Stimulated activated CD4-positive, alpha-beta T cell treated with anti-CD3 and anti-CD28 coated beads, Interleukin-12 subunit alpha, Interleukin-12 subunit beta, amount 100 ng/mL, for 24 hours (primary cell): ENCODE results near the gene MOBP.
"Not testable (repeated sequence)": the region's sequence is repeated elsewhere in the genome, so short reads cannot be mapped to it uniquely, and the experiment has no call there.

ENCODE experiments used
- DNase-seq, 2 experiments: peaks; one replicate each; pipeline ENCODE4 v3.0.0-alpha.2; 2020; ENCODE audit warnings: low read depth in 2 of 2

Gene MOBP

DNA sequence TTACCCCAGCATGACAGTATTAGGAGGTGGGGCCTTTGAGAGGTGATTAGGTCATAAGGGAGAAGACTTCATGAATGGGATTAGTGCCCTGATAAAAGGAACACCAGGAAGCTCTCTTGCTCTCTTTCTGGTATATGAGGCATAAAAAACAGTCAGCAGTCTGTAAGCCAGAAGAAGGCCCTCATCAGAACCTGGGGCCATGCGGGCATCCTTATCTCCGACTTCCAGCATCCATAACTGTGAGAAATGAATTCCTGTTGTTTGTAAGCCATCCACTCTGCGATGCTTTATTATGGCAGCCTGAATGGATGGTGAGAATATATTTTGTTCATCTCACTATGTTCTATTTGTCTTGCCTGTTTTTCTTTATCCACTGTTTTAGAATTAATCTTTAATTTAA, 17.7 kb upstream of the MOBP start:
- no peak for DNase-seq

DNA sequence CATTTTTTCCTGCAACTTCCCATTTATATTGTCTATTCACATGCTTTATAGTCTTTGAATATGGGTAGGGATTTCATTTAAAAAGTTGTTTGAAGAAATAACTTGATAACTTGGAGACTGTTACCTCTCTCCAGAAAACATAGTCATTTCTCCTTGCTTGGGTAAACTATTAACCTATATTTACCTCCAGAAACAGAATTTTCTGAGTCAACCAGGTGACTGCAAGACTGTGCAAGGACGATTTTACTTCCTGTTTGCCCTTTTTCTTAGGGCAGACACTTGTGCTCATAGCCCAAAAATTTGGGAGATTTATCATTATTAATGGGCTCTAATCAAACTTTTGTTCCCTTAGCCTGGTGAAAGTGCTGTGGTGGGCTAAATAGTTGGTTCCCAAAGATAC, 14.3 kb upstream of the MOBP start:
- DNase-seq = no peak

DNA sequence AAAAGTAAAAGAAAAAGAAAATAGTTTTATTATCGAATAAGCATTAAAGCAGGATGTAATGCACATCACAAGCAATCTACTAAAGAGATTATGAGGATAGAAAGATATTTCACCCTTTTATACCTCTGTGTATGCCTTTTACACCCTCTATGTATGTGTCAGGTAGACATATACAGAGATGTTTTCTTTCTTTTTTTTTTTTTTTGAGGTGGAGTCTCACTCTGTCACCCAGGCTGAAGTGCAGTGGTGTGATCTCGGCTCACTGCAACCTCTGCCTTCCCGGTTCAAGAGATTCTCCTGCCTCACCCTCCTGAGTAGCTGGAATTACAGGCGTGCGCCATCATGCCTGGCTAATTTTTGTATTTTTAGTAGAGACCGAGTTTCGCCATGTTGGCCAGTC, 13.6 kb upstream of the MOBP start:
- not testable (repeated sequence) for DNase-seq

DNA sequence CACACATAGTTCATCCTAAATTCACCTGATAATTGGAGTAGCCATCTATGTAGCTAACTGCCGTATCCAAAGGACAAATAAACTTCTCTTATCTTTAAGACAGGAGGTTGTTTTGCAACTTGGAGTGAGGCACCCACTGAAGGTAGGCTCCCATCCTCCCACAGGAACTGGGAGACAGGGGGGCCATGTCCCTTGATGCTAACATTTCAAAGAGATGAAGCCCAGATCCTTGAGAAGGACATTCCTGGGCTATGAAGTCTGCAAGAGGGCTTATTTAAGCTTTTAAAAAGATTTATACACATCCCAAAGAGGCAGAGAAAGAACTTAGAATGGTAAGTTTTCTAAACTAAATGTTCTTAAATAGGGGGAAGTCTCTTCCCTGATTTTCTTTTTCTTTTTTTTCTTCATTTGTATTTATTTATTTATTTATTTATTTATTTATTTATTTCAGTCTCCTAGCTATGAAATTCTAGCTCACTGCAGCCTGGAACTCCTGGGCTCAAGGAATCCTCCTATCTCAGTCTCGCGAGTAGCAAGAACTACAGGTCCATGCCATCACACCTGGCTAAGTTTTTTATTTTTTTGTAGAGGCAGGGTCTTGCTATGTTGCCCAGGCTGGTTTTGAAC, 12.8 kb upstream of the MOBP start:
- no peak for DNase-seq

DNA sequence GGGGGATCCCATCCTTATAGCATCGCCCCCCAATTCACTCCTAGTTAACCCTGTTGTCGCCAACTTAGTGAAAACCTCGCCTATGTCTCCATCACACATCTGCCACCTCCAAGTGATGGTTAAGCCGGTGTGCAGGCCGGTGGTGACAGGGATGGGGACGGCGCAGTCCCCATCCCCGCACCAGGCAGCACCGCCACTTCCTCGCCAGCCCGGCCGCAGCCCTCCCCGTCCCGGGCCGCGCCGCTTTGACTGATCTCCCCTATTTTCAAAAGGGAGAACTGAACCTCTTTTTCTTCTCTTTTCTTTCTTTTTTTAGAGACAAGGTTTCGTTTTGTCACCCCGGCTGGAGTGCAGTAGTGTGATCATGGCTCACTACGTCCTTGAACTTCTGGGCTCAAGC, 11.3 kb upstream of the MOBP start:
- no peak for DNase-seq

DNA sequence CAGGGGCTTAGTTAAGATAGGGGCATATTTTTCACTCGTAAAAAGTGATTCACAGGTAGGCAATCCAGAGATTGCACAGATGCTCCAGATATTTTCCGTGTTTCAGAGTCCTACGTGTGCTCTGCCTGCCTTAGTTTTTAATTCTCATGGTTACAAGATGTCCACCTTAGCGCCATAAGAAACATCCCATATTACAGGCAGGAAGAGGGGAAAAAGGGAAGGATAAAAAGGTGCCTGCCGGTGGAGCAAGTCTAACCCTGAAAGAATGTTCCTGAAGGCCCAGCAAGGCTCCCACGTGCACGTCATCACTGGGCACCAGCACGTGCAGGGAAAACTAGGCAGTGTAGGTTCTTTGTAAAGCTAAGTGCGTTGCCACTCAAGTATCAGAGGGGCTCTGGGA, 10.1 kb upstream of the MOBP start:
- DNase-seq = no peak

DNA sequence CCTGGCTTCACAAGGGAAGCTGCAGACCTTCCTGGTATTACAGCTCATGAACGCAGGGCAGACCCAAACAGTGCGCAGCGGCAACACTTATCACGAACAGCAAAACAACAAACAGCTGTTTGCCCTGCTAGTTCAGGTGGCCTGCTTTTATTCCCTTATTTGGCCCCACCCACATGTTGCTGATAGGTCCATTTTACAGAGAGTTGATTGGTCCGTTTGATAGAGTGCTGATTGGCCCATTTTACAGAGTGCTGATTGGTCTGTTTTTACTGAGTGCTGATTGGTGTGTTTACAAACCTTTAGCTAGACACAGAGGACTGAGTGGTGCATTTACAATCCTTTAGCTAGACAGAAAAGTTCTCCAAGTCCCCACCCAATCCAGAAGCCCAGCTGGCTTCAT, 8.9 kb upstream of the MOBP start:
- DNase-seq = not testable (repeated sequence)

DNA sequence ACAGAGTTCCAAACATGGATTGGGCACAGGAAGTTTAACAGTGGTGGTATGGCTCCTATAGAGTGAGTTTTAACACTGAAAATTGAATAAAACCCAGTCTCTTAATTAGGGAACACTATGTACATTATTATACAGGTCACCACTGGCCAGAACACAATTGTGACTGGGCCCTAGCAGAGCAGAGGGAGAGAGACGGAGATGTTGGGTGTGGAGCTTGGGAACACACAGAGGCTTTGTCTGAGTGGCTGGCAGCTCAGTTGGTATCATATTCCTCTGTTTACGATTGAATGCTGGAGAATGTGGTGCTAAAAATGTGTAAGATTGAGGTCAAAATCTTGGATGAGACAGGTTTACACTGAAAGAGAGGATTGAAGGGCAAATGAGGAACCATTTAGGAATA, 6.8 kb upstream of the MOBP start:
- DNase-seq = no peak

DNA sequence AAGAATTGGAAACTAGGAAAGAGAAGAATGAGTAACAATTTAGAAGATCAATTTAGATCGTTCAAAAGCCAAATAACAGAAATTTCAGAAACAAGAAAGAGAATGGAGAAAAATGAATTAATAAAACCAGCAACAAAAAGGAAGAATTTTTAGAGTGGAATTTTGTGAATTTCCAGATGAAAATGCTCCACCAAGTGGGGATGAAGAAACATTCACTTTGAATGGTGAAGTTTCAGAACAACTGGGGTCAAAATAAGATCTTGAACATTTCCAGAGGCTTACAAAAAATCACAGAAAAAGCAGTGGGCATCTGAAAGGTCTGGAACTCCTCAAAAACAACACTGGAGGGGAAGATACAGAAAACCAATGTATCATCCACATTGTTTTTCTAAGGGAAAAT, 4.2 kb upstream of the MOBP start:
- DNase-seq = no peak

DNA sequence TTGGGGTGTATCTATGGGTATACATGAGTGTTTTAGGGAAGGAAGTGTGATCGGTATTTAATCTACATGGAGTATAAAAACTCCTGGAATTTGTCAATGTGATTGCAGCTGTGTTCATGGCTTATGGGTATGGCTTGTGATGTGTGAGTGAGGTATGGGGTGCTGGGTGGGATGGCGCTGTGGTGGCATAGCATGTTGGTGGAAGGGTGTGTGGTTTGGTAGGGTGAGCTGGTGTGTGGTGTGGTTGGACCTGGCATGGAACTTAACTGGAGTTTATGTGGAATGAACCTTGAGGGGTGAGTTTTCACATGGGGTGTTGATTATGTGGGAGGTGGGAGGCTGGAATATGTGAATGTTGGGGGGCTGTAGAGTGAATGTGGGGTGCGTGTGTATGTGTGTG, 492 bp upstream of the MOBP start:
- DNase-seq = no peak

DNA sequence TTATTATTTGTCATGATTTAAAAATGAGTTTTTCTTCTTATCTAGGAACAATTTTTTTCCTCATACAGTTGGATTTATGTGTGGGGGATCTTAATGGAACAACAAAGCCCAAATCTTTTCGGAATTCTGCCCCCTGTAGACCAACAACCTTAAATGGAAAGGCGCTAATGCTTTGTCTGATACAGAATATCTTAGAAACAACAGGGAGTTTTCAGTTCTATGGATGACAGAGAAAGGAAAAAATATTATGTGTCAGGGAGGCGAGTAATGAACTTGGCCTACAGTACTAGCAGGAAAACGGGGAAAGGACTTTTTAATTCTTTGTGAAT, 592 bp downstream of the MOBP start:
- no peak for DNase-seq

DNA sequence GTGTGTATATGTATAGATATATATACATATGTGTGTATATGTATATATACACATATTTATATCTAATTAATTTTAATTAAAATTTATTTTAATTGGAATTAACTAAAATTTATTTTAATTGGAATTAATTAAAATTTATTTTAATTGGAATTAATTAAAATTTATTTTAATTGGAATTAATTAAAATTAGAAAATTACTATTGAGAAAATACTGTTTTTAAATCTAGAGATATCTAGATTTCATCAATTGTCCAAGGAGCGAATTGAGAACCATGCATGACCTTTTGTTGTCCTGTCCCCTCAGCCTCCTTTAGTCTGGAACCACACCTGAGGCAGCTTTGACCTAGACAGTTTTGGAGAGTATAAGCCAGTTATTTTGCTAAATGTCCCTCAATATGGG, 1.8 kb downstream of the MOBP start:
- DNase-seq = no peak

DNA sequence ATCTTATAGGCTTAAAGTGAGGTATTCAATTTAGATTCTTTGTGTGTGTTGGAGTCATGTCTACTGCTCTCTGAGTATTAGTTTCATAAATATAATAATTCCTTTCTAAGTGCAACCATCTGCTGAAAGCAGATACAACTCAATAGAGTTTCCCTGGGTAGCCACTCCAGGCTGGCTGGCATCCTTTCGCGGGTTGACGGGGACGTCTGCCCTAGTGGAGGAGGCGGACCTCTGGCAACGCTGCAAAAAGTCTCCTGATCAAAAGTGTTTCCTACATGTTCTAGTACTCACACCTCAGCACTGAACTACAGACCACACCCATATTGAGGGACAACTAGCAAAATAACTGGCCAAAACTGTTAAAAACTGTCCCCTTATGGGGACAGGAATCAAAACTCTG, 2.5 kb downstream of the MOBP start:
- no peak for DNase-seq

DNA sequence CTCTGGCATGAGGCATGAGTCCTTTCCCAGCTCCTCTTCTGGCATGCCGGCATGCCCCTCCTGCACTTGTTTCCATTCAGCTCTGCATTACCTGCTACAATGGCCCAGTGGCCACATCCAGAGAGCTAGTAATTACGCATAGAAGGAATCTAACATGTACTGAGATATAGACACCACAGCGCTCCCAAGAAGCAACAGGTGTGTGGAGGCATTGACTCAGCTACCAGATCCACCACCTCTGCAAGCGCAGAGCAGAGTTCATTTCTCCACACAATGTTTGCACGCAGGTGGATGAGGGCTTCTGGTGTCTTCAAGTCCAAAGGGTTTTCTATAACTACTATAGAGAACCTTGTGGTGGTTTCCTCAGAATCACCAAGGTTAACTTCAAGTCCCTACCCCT, 4.2 kb downstream of the MOBP start:
- no peak for DNase-seq

DNA sequence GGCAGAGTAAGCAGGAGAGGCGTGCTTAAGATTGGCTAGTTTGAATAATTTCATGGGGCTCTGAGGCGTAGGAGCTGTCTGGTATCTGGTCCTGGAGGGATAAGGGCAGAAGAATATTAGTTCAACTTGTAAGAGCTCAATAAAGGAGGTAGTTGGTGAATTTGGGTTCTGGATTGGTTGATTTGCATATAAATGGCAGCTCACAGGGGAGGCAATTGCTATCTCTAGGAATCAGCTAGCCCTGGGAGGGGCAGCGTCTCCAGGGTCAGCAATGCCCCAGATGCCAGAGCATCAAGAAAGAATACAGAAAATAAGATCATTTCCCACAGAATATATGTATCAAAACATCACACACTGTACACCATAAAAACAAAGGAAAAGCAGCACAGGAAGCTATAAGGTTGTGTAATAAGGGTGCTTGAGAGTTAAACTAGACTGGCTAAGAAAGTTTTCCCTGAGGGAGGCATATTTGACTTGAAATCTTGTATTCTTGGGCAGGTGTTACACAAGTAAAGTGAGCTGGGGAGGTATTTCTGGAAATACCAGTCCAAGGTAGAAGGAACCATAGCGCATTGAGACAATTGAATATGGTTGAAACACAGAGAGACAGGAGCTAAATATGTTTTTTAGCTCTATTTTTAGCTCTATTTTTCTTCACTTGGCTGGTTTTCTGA, 6.1 kb downstream of the MOBP start:
- DNase-seq = no peak

DNA sequence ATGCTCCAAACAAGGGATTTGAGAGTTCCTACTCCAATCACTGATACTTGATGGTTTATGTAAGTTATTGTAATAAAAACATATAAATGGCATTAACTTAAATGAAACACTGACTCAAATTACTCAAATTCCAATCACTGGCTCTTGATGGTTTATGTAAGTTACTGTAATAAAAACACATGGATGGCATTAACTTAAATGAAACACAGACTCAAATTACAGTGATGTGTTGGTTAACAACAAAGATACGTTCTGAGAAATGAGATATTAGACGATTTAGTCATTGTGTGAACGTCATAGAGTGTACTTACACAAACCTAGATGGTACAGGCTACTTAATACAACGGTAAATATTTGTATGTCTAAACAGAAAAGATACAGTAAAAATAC, 6.6 kb downstream of the MOBP start:
- no peak for DNase-seq

DNA sequence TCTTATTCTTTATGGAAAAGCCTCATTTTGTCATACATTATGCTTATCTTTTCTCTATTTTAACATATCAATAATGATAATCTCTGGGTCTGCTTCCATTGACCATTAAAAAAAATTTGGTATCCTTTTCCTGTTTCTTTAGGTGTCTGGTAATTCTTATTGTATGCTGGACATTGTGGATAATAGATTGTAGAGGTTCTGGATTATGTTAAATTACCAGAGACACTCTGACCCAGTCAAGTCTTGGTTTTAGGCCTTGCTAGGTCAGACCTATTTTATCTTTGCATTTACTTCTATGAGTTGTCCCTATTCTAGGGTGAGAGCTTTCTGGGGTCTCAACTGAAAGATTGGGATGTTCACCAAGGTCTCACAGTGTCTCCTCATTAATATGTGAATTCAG, 9.3 kb downstream of the MOBP start:
- no peak for DNase-seq

DNA sequence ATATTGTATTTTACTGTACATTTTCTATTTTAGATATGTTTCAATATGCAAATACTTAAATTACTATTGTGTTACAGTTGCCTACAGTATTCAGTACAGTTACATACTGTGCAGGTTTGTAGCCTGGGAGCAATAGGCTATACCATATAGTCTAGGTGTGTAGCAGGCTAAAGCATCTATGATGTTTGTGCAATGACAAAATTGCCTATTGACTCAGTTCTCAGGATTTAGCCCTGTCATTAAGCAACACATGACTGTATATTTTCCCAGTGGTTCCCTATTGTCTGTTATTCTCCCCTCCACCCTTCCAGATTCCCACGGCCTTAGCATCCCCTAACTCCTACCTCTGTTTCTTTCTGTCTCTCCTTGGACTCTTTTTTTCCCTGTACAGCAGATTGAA, 10.7 kb downstream of the MOBP start:
- no peak for DNase-seq

DNA sequence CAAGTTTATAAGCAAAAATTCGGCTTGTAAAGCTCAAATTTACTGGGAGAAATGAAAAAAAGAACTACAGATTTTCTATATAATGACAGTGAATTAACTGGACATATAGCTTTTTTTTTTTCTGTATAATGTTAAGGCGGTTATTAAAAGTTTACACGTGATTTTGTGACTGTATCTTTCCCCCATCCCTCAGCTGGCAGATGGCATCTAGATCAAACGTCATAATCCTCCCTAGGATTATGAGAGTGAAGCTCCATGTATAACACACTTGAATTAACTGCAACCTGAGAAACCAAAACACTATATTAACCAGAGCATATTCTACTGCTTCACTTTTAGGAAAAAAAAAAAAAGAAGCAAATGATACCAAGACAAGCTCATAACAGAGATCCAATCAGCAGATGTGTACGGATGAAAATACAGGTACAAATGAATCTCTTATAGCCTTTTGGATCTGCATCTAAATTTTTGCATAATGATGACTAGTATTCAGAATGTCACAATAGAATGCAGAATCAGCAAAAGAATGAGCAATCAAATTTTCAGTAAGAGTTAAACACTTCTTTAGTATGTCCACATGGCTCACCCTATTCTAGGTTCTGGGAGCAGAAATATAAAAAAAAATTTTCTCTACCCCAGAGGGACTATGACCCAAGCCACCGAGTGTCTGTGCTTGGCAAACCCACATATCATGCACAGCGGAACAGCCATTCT, 12.4 kb downstream of the MOBP start:
- DNase-seq = no peak

DNA sequence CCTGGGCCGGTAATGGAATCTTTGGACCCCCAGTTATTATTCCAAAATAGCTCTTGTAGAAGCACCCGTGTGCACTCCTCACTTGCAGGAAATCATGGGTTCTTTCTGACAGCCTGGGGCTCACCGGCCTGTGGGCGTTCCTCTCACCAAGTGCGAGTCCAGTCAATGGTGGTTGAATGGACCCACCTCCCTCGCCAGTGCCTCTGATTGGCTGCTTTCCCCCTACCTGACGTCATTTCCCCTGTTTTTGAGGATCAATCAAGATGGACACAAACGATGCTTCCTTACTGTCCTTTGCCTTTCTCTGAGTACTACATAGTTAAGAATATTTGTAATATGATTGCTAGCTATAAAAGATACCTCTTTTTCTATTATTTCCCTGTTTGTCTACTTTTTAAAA, 18.1 kb downstream of the MOBP start:
- DNase-seq = no peak

DNA sequence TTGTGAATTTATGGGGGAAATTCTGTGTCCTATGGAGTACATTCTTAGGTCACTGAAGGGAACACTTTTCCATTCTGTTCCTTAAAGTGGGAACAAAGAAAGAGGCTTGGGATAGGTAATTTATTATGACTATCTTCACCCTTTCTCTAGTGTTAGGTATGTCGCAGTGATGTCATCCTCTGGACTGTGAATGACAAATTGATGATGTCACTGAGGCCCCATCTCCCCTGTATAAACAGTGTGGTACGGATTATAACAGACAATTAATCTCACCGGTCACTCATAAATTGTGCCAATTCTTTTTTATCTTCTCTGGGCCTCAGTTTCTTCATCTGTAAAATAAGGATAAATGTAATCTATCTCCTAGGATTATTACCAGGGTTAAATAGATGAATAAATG, 23.5 kb downstream of the MOBP start:
- DNase-seq = no peak

DNA sequence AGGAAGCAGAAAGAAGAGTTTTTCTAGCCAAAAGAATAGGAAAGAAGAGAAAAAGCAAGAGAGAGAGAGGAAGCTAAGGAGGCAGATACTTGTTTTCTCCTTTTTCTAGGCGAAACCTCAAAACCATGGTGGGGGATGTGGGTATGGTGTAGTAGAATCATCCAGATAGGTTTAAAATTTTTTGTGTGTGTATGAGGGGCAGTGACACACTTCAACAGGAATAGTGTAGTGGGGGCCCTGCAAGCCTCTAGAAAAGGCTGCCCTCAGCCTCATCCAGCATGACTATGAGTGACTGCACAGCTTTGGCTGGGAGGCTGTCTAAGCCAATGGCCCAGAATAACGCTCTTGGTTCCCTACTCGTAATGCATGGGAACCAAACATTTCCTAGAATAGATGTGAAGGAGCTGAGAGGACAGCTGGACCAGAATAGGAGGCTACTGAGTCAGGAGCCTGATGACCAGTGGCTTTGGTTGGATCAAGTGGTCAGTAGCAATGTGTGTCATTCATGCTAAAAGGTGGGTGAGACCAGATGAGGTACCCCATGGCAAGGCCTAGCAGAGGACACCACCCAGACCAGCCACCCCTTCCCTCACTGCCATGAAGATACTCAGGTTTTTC, 24.4 kb downstream of the MOBP start:
- DNase-seq = no peak

DNA sequence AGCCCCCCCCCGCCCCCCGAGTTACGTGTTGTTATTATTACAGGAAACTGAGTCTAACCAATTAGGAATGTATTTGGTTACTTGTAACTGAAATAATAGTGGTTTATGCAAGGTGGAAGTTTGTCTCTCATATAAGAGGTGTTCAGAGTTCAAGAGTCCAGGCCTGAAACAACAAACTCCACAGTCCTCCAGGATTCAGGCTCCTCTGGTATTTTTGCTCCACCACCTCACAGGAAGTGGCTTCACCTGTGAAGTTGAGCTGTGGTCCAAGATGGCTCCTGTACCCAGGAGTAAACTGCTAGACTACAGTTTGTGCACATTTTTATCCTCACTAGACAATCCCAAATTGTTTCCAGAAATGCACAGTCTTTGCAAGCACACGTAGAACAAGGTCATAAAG, 27.3 kb downstream of the MOBP start:
- DNase-seq = no peak
